GM21423 (cell line): Measurements from ENCODE around the gene TADA1.

Experiments used
- ATAC-seq: cut with Tn5 transposase; IDR thresholded peaks from one replicate; pipeline ENCODE4 v1.9.1; 2021; ENCODE audit warnings: mild to moderate bottlenecking, moderate library complexity; ENCODE audit not compliant: unreplicated experiment

The TADA1 gene, protein sequence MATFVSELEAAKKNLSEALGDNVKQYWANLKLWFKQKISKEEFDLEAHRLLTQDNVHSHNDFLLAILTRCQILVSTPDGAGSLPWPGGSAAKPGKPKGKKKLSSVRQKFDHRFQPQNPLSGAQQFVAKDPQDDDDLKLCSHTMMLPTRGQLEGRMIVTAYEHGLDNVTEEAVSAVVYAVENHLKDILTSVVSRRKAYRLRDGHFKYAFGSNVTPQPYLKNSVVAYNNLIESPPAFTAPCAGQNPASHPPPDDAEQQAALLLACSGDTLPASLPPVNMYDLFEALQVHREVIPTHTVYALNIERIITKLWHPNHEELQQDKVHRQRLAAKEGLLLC

DNA sequence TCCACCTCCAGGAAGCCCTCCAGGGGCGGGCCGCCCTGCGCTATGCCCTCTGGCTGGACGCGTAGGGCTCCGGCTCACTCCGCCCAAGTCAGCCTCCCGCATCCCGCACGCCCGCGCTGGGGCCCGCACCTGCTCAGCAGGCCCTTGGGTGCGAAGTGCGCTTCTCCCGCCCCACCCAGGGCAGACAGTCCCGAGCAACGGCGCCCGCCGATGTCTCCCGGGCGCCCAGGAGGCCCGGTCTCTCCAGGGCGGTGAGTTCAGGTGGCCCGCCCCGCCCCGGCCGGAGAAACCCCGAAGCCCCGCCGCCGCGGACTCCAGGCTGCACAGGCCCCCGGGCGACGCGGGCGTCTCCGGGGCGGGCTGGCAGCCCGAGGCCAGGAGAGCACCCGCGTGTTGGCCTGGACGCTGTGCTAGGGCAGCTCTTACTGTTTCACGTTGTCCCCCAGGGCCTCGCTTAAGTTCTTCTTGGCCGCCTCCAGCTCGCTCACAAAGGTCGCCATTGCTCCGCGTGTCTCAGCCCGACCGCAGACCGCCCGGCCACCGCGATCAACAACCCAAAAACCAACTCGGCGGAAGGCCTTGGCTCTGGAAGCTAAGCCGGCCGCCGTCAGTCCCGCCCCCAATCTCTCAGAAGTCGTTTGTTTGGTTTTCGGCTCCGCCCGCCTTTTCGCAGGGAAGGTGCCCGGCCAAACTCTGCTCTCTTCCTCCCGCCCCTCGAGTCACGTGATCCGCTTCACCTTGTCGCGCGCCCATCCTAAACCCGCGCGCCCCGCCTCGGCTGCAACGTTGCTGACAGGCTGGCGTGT is at the start of gene TADA1:
Gene TADA1 (minus strand): TSS at position 531 of the 806 bp plus-strand sequence. CDS start 31 bp downstream, at position 500.
- peak; percentile 90 for ATAC-seq

DNA sequence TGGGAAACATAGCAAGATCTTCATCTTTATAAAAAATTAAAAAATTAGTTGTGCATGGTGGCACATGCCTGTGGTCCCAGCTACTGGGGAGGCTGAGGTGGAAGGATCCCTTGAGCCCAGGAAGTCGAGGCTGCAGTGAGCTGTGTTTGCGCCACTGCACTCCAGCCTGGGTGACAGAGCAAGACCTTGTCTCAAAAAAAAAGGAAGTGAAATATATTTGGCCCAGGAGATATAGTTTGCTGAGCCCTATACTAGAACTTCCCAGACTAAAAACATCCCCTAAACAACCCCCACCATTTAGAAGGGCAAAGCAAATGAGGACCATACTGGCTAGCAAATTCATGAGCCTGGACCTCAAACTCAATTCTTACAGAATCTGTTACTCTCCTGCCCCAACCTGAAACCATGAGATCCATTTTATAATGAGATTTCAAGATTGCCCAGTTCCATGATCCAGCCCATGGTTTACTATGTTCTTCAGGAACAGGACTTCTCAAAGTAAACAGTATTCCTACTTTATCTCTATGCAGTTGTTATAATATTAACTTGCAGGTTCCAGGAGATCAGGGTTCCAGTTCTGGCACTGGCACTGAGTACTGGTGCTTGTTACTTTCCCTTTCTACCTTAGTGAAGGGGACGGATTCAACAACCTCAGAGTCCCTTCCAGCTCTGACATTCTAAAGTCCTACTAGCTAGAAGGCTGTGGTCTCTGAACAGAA is 48.9 kb upstream of the TADA1 start:
- ATAC-seq = peak; percentile 91

DNA sequence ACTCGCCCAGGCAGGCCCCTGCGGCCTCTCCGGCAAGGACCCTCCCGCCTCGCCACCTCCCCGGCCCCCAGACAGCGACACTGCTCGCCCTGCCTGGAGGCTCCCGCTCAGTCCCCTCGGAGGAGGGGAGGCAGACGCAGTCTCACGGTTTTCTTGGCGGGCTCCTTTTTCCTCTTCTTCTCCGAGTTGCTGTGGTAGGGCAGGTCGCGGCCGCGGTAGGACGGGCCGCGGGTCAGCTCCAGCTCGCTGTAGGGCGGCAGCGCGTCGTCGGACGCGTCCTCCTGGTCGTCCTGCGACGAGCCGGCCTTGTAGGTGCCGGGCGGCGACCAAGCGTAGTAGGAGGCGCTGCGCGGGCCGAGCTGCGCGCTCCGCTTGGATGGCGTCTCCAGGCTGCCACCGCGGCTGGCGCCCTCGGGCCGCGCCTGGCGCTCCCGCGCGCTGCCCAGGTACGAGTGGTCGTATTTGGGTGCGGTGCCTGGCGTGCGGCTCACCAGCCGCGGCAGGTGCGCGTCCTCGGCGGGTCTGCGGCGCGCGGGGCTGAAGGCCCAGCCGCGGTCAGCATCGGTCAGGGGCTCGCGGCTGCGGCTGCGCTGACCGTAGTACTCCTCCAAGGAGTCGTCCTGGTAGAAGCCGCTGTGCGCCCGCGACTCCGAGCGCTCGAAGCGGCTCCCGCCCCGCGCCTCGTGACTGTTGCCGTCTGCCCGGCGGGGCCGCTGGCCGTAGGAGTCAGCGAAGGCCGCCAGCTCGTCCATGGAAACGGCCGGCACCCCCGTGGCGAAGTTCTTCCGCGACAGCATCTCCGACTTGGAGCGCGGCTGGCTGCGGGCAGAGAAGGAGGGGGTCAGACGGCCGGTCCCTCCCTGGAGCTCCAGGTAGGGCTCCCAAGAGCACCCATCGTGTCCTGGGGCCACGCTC is 44.8 kb upstream of the TADA1 start:
- ATAC-seq = no peak

DNA sequence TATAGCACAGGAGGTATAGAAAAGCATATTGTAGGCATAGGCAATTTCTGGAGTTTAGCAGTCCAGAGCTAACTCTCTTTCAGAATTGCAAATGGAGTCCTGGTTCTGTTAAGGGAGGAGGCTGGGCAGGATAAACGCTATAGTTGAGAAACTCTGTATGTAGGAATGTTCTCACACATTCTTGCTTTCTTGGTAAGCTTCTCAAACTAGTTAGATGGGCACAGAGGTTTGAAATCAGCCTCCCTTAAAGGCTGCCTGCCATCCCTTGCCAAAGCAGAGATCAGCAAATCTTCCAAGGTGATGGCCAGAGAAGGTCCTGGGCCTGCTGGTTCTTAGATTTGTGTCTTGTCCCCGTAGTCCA is 42.9 kb upstream of the TADA1 start:
- ATAC-seq = no peak

DNA sequence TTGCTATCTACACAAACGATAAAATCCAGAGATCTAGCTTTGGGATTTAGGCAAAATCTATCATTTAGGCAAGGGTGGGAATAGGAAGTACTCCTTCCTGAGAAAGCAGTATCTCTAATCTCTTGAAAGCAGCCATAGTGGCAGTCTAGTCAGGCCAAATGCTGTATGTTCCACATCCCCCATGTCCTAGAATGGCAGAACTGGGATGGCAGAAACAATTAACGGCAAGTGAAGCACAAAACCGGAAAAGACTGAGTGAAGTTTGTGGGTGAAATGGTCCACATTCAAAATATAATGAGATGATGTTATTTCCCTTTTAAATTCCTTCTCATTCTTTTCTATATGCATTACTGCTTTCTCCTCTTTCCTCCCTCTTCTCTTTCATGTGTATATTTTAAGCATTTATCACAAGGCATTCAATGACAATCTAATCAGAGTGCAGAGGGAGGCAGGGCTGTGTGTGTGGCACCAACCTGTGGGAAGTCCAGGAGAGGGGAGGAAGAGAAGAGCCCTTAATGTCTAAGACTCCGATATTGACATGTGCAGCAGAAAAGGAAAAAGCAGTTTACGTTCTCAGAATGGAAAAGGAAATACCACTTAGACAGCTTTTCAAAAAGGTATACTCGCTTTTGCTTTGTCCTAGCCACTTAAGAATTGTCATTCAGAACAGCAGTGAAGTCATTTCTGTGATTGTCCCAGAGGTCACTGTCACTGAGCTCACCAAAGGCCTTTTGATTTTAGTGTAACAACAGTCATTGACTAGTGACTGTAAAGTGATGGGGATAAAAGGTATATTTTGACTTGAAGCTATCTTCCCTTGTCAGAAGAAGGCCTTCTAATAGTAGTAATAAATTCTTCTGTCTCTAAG is 42.3 kb upstream of the TADA1 start:
- ATAC-seq = no peak

DNA sequence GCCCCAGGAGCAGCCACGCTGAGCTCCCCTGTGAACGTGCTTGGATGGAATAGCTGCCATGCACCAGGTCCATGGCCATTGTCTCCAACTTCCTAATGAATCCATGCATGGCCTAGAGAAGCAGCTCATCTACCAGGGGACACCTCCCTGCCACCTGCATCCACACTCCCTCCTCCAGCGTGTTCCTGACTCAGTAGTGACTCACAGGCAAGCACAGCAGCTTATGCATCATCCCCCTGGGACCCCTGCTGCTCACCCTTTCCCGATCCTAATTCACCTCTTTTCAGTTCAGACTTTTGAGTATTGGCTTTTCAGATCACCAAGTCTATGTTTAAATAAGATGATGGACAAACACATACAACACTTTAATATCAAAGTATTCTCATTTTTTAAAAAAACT is 39.9 kb upstream of the TADA1 start:
- no peak for ATAC-seq

DNA sequence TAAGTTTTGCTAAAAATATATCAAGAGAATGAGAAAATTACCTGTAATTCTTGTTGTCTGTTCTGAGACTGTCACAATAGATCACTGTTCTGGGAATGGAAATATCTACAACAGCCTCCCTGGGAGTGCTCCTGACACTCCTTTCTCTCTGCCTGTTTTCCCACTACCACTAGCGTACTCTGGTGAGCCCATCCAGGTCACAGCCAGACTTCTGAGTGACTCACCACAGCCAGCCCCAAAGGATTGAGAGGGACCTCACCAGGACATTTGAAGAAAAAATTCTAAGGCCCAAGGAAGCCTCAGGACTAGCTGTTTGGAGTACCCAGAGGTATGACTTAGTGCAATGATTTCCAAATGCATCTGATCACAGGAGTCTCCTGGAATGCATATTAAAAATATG is 39.0 kb upstream of the TADA1 start:
- no peak for ATAC-seq

DNA sequence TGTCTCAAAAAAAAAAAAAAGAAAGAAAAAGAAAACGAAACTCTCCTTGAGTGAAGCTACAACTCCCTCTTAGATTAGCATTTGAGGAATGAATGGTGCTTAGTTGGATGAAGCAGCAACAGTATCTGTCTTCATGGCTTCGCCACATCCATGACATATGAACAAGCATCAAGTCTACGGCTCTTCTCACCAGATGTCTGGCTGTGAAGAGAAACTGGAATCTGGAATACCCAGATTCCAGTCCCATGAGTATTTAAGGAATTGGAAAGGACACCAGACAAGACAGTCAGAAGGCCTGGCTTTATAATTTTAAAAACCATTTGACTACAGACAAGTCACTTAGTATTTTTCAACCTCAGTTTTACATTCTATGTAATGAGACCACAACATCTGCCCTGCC is 38.0 kb upstream of the TADA1 start:
- ATAC-seq = no peak

DNA sequence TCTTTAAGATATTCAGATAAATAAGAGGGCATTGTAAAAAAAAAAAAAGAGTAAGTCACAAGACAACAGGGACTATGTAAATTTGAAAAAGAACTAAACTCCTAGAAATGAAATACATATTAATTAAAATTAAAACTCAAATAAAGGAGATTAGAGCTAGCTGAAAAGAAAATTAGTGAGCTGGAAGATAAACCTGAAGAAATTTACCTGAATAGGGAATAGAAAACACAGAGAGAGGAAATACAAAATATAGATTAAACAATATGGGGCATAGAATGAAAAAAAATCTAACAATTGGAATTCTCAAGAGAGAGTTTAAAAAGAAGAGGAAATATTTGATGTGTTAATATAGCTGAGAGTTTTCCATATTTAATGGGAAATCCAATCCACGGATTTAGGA is 35.6 kb upstream of the TADA1 start:
- no peak for ATAC-seq

DNA sequence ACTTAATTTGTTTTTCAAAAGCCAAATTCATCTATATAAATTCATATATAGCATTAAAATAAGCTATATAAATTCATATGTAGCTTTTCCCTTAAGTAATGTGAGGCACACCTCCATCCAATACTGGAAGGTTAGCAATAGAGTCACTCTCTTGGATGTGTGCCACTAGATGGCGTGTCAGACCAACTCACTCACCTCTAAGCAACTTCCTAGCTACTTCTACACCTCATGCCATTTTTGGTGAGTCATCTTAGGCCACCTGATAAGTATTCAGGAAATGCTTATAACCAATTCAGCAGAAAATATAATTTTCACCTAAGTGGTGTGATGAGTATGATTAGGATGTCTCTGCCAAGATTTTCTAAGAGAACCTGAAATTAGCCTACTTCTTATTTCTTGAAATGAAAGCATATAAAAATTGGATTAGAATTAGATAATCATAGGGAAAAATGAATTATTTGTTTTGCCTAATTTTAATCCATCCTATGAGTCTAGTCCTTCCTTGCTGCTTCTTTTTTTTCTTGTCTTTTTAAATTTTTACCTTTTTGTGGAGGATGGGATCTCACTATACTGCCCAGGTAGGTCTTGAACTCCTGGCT is 34.4 kb upstream of the TADA1 start:
- ATAC-seq = peak; percentile 97

DNA sequence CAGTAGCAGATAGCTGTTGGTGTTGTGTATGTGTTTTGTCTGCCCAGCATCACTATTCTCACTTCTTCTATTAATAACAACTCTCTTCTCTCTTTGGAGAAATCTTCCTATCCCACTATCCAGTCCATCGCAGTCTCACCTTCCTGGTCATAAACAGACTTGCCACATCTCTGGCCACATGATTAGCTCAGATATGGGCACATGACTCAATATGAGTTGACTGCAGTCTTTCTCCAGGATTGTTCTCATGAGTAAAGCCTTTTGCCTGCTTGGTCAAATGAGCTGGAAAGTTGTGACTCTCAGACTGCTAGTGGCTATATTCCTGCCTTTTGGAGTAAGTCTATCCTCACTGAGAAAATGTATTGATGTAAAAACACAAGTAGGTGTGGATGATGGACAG is 32.9 kb upstream of the TADA1 start:
- no peak for ATAC-seq

DNA sequence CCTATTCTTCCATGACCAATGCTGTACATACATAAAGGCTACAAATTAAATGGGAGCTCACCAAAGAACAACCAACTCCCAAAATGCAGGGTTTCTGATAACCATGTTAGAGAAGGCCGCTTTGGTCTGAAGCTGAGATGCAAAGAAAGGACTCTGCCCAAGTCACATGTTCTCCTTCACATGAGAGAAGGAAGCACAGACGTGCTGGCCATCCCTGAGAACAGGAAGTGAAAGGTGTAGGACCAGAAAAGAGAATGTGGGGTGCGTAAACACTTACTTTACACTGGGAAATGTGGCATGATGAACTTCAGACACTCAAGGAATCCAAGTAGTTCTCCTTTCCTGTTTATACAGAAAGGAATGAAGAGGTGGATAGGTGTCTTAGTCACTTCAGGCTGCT is 31.7 kb upstream of the TADA1 start:
- ATAC-seq = no peak

DNA sequence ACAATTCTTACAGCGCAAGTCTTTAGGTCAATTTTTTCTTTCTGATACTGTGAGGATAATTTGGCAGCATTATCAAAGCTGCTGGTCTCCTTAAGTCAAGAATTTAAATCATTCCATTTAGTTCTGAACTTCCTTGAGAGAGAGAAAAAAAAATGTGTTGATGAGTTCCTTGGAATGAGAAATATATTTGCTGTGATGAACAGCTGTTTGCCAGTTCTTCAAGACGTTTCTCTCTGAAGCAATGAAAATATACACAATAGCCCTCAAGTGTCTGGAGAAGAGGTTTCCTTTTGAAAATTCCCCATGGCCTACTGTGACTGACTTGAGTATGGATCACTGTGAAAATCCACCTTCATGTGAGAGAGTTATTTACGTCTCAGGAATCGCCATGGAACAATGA is 31.0 kb upstream of the TADA1 start:
- ATAC-seq = no peak

DNA sequence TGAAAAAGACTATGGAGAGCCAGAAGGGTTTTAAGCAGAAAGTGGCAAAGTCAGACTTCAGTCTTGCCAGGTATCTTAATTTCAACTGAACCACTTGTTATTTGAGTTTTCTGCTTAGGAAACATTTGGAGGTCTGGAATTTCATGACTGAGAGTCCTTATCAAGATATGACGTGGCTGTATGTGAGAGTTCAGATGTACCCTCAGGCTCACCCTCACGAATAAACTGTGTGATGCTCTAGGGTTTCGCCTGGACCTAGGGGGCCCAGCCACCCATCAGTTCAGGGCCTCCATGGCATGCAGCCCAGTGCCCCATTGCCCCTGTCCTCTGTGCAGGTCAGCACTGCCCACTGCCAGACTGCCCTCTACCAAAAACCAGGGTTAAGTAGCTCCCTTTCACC is 30.6 kb upstream of the TADA1 start:
- ATAC-seq = no peak

DNA sequence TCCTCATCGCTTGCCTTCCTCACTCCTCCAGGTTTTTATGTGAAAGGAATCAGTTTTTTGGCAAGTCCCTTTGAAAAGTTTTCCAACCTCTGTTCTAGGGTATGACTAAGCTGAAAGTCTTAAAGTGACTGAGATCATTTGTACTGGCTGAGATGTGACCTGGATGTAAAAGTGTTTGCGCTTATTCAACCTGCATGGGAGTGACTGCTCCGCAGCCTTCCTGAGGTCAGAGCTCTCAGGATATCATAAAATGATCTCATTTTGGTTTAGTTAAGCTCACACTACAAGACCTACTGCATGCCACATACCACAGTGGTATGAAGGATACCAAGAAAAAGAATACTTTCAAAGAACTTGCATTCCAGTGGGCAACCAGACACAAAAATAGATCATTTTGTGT is 29.8 kb upstream of the TADA1 start:
- no peak for ATAC-seq

DNA sequence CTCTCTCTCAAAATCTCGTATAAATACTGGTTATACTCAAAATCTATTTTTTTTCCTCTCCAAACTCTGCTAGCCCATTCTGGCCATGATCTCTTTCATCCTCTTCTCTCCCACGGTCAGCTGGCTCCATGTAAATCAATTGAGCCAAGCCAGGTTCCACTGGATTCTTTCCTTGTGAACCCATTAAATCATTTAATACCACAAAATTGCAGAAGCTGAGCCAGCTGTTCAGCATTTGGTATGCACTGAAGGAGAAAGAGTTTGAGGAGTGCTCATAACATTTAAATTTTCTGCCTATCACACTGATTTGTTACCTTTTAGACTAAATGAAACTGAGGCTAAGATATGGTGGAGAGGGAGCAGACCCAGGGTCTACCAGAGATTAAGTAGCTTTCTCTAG is 29.1 kb upstream of the TADA1 start:
- ATAC-seq = no peak

DNA sequence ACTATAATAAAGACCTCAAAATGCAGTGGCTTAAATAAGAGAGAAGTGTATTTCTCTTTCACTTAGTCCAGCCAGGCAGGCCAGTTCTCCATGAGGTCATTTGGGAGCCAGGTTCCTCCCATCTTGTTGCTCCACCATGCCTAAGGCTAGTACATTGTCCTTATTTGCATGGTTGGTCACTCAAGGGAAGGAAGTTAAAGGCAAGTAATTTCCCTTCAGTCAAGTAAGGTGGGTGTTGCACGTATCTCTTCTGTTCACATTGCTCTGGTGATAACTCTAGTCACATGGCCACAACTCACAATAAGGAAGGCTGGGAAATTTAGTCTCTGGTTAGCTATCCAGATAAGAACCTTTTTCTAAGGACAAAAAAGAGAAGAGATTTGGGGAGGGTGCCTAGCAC is 27.2 kb upstream of the TADA1 start:
- ATAC-seq = no peak

DNA sequence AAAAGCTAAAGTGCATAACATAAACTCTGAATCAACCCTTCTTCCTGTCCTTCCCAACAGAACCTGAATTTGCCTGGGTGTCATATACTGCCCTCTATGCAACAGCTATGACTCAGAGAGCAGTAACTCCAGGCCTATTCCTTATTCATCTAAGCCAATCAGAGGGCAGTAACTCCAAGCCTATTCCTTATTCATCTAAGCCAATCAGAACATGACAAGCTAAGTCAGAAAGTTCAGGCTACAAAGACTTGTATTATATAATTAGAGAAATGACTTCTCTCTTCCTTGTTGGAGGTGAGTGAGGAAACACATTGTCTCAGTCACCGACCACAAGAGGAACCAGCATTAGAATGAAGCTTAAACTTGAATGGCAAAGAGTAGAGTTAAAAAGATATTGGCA is 26.2 kb upstream of the TADA1 start:
- ATAC-seq = no peak

DNA sequence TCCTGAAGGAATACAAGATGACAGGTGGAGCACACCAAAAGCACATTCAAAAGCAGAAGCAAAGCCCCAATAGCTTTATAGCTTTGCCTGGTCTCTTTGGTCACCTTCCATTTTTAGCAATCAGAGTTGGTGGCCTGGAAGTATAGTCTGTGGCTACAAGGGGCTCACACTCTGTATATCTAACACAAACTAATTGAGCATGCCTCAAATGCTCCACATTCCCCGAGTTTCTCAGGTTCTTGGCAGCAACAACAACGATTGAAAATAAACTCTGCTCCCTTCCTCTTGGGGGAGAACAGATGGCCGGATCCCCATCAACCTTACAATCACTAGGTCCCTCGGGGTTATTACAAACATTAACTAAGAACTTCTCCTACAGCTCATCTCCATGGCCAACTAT is 24.9 kb upstream of the TADA1 start:
- ATAC-seq = no peak
